Fibroblast of upper back skin (primary cell): ENCODE results near the gene HBEGF.

Experiments used
- DNase-seq: peaks from one replicate; pipeline ENCODE4 v3.0.0-alpha.2; 2013

The HBEGF gene

GRCh38 chr5:140346348-140347221, at the start of gene HBEGF:
Gene HBEGF, minus strand, starts transcription at chr5:140346603. Its CDS starts 275 bp downstream, at chr5:140346328.
- DNase-seq, result peak; percentile 54

DNA sequence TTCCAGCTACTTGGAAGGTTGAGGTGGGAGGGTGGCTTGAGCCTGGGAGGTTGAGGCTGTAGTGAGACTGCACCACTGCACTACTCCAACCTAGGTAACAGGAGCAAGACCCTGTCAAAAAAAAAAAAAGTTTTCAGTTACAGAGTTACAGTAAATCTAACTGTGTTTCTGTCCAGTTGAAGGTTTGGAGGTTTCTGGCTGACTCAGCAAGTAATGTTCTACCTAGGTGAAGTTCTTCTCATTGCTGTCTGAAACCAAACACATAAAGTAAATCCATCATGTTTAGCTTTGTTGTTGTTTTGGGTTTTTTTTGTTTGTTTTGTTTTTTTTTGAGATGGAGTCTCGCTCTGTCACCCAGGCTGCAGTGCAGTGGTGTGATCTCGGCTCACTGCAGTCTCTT, 47.3 kb upstream of the HBEGF start:
- no peak for DNase-seq

DNA sequence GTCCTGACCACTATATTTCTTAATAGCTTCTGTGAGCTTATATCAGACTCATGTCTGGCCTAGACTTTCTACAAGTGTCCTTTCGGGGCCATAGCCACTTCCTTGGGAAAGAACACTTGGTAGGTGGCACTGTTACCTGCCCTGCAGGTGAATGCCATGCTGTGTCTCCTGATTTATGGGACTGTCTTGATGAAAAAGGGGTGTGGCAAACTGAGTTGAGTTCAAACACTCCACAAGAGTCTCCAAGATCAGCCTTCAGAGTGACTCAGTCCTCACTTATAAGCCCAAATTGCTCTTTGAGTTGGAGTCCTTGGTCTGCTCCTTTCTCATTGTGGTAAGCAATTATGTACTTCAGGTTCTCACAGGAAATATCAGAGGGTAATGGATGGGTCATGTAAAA, 45.3 kb upstream of the HBEGF start:
- no peak for DNase-seq

DNA sequence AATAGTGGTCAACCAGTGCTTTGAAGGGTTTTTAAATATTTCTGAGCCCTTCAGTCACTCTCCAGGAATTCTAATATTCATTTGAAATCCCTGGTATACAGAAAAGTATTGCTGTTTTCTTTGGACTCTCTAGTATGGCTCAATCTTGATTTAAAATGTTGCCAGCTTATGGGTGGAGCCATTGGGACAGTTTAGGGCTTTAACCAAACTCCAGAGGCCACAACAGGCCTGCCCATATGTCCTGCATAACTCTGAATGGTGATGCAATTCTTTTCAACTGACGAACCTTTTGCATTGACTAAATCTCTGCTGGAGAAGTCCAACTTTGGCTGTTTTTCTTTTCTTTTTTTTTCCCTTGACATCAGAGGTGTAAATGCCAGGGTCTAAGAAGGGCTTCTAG, 44.9 kb upstream of the HBEGF start:
- DNase-seq, result peak; percentile 15

- no peak for DNase-seq
These were observed 41.6 kb upstream of the HBEGF start for GRCh38 chr5:140388052-140388451.

GRCh38 chr5:140383300-140383699, 36.9 kb upstream of the HBEGF start:
- DNase-seq, result no peak

GRCh38 chr5:140382866-140383265, 36.5 kb upstream of the HBEGF start:
- no peak for DNase-seq

DNA sequence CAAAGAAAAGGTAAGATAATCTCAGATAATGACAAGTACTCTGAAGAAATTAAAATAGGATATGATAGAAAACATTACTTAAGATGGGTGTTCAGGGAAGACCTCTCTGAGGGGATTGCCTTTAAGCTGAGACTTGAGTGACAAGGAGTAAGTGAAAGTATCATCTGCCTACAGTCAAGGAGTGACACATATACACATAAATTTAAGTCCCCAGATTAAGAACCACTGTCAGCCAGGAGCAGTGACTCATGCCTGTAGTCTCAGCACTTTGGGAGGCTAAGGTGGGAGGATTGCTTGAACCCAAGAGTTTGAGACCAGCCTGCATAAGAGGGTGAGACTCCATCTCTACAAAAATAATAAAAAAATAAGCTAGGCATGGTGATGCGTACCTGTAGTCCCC, 35.6 kb upstream of the HBEGF start:
- no peak for DNase-seq

DNA sequence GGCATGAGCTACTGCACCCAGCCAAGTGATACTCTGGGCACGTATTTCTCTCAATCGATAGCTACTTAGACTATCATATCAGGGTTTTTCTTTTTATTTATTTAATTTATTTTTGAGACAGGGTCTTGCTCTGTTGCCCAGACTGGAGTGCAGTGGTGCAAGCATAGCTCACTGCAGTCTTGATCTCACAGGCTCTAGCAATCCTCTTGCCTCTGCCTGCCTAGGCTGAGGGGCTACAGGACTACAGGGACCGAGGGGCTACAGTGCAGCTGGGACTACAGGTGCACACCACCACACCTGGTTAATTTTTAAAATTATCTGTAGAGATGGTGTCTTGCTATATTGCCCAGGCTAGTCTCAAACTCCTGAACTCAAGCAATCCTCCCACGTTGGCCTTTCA, 34.9 kb upstream of the HBEGF start:
- DNase-seq, result no peak

- DNase-seq, result peak; percentile 81
These were observed 26.6 kb upstream of the HBEGF start for GRCh38 chr5:140372971-140373487.

GRCh38 chr5:140371356-140372151, 25.2 kb upstream of the HBEGF start:
- no peak for DNase-seq

- DNase-seq, result no peak
These were observed 21.0 kb upstream of the HBEGF start for GRCh38 chr5:140367256-140368013.

- DNase-seq, result no peak
These were observed 20.3 kb upstream of the HBEGF start for GRCh38 chr5:140366589-140367255.

- no peak for DNase-seq
These were observed 19.5 kb upstream of the HBEGF start for GRCh38 chr5:140365941-140366340.

- no peak for DNase-seq
These were observed 18.9 kb upstream of the HBEGF start for GRCh38 chr5:140365282-140365681.

DNA sequence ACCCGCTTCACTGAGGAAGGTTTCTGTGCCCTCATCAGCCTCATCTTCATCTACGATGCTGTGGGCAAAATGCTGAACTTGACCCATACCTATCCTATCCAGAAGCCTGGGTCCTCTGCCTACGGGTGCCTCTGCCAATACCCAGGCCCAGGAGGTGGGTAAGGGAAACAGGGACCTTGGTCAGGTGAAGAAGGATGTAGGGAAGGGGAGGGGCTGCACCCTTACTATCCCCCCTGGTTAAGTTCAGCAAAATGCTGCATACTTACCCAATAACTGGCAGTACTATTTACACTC, 18.0 kb upstream of the HBEGF start:
- no peak for DNase-seq

GRCh38 chr5:140363631-140364471, 17.4 kb upstream of the HBEGF start:
- no peak for DNase-seq

GRCh38 chr5:140362875-140363630, 16.6 kb upstream of the HBEGF start:
- DNase-seq, result peak; percentile 52

GRCh38 chr5:140362311-140362710, 15.9 kb upstream of the HBEGF start:
- no peak for DNase-seq

DNA sequence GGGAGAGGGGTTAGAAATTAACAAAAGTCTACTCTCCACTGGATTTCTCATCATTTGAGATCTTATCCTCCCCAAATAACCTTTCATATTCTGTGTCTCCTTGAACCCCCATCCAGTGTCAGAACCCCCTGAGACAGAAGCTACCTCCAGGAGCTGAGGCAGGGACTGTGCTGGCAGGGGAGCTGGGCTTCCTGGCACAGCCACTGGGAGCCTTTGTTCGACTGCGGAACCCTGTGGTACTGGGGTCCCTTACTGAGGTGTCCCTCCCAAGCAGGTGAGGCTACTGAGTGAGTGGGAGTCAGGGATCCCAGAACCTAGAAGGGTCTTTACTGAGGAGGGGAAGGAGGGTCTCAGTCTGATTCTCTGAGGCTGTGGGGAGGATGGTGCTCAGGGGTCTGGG, 15.5 kb upstream of the HBEGF start:
- DNase-seq, result no peak
